MCF 10A (cell line): ENCODE data around the gene PPP1CA. TPM values are rescaled to one million over a fixed set of nuclear protein-coding genes. Genes with fewer than 3 reads are reported as not detected.

ENCODE experiments used
- BruUV-seq: library from RNA; stranded (reverse); fragments of 400-500 nt; replicated peaks from 2 replicates; lab custom pipeline; 2021; lab: Mats Ljungman, UMichigan
- CTCF ChIA-PET: fragments of 300-600 bp; sonication (Branson Sonifier 250); formaldehyde crosslinking; extraction: SDS; loops from one replicate; lab custom pipeline; 2021; ENCODE audit warnings: antibody characterized with exemption, inconsistent platforms; lab: Yijun Ruan, JAX
- POLR2A ChIA-PET: fragments of 300-600, 350-650 bp; sonication (Branson Sonifier 250); formaldehyde crosslinking; extraction: SDS; loops from one replicate; lab custom pipeline; 2020; ENCODE audit warnings: antibody characterized with exemption, inconsistent platforms; lab: Yijun Ruan, JAX
- DNase-seq: peaks from one replicate; pipeline ENCODE4 v3.0.0-alpha.2; 2018; ENCODE audit not compliant: unreplicated experiment
- H3K27ac Mint-ChIP-seq: one replicate; pipeline ENCODE4 v1.8.0; 2022; ENCODE audit warnings: mild to moderate bottlenecking, low read depth, mixed read lengths; ENCODE audit not compliant: unreplicated experiment
- H3K27me3 Mint-ChIP-seq: one replicate; pipeline ENCODE4 v1.8.0; 2022; ENCODE audit warnings: mixed read lengths; ENCODE audit not compliant: insufficient read depth, unreplicated experiment
- H3K36me3 Mint-ChIP-seq: one replicate; pipeline ENCODE4 v1.8.0; 2022; ENCODE audit warnings: mild to moderate bottlenecking, moderate library complexity, mixed read lengths; ENCODE audit not compliant: insufficient read depth, unreplicated experiment
- H3K4me1 Mint-ChIP-seq: one replicate; pipeline ENCODE4 v1.8.0; 2022; ENCODE audit warnings: mixed read lengths; ENCODE audit not compliant: insufficient read depth, unreplicated experiment
- H3K4me3 Mint-ChIP-seq: one replicate; pipeline ENCODE4 v1.8.0; 2022; ENCODE audit warnings: mild to moderate bottlenecking, moderate library complexity, mixed read lengths; ENCODE audit not compliant: unreplicated experiment
- H3K9me3 Mint-ChIP-seq: one replicate; pipeline ENCODE4 v1.8.0; 2022; ENCODE audit warnings: mixed read lengths; ENCODE audit not compliant: unreplicated experiment
- CTCF ChIP-seq: fragments of 200-600 bp; IDR thresholded peaks from one replicate; pipeline ENCODE4 v1.8.0; 2022; ENCODE audit warnings: antibody characterized with exemption, mild to moderate bottlenecking; ENCODE audit not compliant: unreplicated experiment
- intact Hi-C: fragments of 100-400 bp; cut with micrococcal nuclease; formaldehyde crosslinking; loops from 2 replicates; pipeline ENCODE4 v1.14.1; 2022
- total RNA-seq: library from RNA; stranded (reverse); gene quantifications from 2 replicates; pipeline ENCODE4 v1.2.3, GENCODE V29; 2022

Gene PPP1CA
- total RNA-seq, 1 experiment from 2014 or later: 143 TPM

DNA sequence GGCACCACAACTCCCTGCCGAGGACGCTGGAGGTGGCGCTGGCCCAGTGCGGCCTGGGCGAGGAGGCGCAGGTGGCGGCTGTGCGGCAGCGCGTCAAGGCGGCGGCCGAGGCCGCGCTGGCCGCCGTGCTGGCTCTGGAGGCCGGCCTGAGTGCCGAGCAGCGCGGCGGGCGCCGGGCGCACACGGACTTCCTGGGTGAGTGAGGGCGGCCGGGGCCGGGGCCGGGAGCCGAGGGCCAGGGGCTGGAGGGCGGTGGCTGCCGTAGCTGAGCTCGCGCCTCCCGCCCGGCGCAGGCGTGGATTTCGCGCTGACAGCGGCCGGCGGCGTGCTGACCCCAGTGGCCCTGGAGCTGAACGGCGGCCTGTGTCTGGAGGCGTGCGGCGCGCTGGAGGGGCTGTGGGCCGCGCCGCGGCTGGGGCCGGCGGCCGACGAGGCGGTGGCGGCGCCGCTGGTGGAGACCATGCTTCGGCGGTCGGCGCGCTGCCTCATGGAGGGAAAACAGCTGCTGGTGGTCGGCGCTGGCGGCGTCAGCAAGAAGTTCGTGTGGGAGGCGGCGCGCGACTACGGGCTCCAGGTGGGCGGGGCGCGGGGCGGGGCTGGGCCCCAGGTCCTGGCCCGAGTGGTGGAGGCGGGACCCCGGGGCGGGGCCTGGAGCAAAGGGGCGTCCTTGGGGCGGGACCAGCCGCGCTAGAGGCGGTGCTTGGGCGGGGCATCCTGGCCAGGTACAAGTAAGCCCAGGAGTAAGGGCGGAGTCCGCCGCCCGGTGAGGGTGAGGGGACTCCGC is 19.2 kb upstream of the PPP1CA start:
- peaks cover 20% of the 10 kb centered on the region for H3K4me1 Mint-ChIP-seq
- H3K9me3 Mint-ChIP-seq: no peaks in the 10 kb centered on the region
- no peaks in the 10 kb centered on the region for H3K36me3 Mint-ChIP-seq
- CTCF ChIA-PET: interaction anchor here (0.6 to 1.3 kb wide), 2 partner anchors 45 to 69 kb away, joined by 3 read pairs; no protein-coding TSS in a partner anchor
- intact Hi-C loops: no loop called here
- H3K27ac Mint-ChIP-seq: no peak overlapping the region
- POLR2A ChIA-PET: interaction anchor here (1.0 to 3.3 kb wide), 11 partner anchors 8 to 163 kb away, joined by 3 to 27 read pairs (median 8); partner anchors contain the start of genes GSTP1, PPP1CA, RAD9A and RPS6KB2
- no peaks in the 10 kb centered on the region for H3K27me3 Mint-ChIP-seq
- DNase-seq: peak; percentile 94
- H3K4me3 Mint-ChIP-seq: peak overlapping the region; percentile 74
- no TSS peak for BruUV-seq
- TF ChIP-seq CTCF: no peak

GRCh38 chr11:67420147-67420645 is 18.5 kb upstream of the PPP1CA start:
- Mint-ChIP-seq H3K27me3 (no peaks in the 10 kb centered on the region), H3K9me3 (no peaks in the 10 kb centered on the region), H3K27ac (no peak overlapping the region), H3K4me3 (peak overlapping the region; percentile 74), H3K4me1 (peaks cover 20% of the 10 kb centered on the region), H3K36me3 (no peaks in the 10 kb centered on the region)
- ChIA-PET CTCF (interaction anchor here (0.6 to 1.3 kb wide), 4 partner anchors 46 to 199 kb away, joined by 3 read pairs; no protein-coding TSS in a partner anchor), POLR2A (interaction anchor here (0.6 to 3.3 kb wide), 14 partner anchors 9 to 1040 kb away, joined by 3 to 27 read pairs (median 6); partner anchors contain the start of genes GSTP1, PPP1CA, PPP6R3 and RAD9A)
- BruUV-seq: no TSS peak
- DNase-seq: no peak
- no peak for TF ChIP-seq CTCF
- intact Hi-C loops: no loop called here

DNA sequence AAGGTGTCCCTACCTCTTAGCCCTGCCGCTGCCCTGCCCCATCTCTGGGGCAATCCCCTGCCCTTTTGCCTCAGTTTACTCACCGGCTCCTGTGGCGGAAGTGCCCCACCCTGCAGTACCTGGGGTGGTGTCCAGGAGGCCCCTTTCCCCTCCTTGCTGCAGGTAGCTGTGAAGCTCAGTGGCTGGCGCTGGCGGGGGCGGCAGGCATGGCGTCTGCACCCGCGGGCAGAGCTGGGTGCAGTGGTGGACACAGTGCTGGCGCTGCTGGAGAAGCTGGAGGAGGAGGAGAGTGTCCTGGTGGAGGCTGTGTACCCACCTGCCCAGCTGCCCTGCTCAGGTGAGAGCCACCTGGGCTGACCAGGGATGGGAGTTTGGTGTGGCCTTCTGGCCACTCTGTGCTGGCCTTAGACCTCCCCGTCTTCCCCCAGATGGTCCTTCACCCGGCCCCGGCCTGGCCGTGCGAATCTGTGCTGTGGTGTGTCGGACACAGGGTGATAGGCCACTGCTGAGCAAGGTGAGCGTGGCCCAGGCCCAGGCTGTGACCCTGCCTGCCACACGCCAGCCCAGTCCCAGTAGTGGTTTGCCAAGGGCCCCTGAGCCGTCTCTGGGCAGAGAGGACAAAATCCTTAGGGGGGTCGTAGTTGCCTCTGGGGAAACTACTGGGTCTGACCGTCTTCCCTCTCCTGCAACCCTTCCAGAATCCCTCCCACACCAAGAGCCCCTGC is 17.8 kb upstream of the PPP1CA start:
- intact Hi-C loops: no loop called here
- H3K36me3 Mint-ChIP-seq: no peaks in the 10 kb centered on the region
- no peak overlapping the region for H3K27ac Mint-ChIP-seq
- peaks cover 20% of the 10 kb centered on the region for H3K4me1 Mint-ChIP-seq
- CTCF ChIA-PET: interaction anchor here (0.6 to 1.3 kb wide), 3 partner anchors 48 to 198 kb away, joined by 3 read pairs; no protein-coding TSS in a partner anchor
- no peaks in the 10 kb centered on the region for H3K9me3 Mint-ChIP-seq
- peak overlapping the region; percentile 74 for H3K4me3 Mint-ChIP-seq
- no peak for DNase-seq
- no peak for TF ChIP-seq CTCF
- BruUV-seq: no TSS peak
- POLR2A ChIA-PET: interaction anchor here (0.6 to 3.3 kb wide), 13 partner anchors 10 to 1041 kb away, joined by 3 to 27 read pairs (median 6); partner anchors contain the start of genes GSTP1, PPP1CA, PPP6R3 and RAD9A
- no peaks in the 10 kb centered on the region for H3K27me3 Mint-ChIP-seq
